HFFc6 (cell line): ENCODE data around the gene TMTC3. TPM values are rescaled to one million over a fixed set of nuclear protein-coding genes. Genes with fewer than 3 reads are reported as not detected.
"Not testable (repeated sequence)": the region's sequence is repeated elsewhere in the genome, so short reads cannot be mapped to it uniquely, and the experiment has no call there.

ENCODE experiments used
- DNase-seq: peaks from one replicate; pipeline ENCODE4 v3.0.0-alpha.2; 2018
- H3K27ac Mint-ChIP-seq: 2 replicates; pipeline ENCODE4 v1.8.0; 2020; ENCODE audit warnings: mild to moderate bottlenecking, mixed read lengths
- H3K27me3 Mint-ChIP-seq: 2 replicates; pipeline ENCODE4 v1.8.0; 2021; ENCODE audit warnings: mild to moderate bottlenecking, moderate library complexity, mixed read lengths; ENCODE audit not compliant: insufficient read depth
- H3K36me3 Mint-ChIP-seq: 2 replicates; pipeline ENCODE4 v1.8.0; 2021; ENCODE audit warnings: low read depth, mixed read lengths
- H3K4me1 Mint-ChIP-seq: 2 replicates; pipeline ENCODE4 v1.8.0; 2020; ENCODE audit warnings: low read depth, mixed read lengths
- H3K4me3 Mint-ChIP-seq: 2 replicates; pipeline ENCODE4 v1.8.0; 2020; ENCODE audit warnings: mild to moderate bottlenecking, moderate library complexity, mixed read lengths
- H3K9me3 Mint-ChIP-seq: 2 replicates; pipeline ENCODE4 v1.8.0; 2020; ENCODE audit warnings: mild to moderate bottlenecking, mixed read lengths
- CTCF ChIP-seq: fragments of 200-600 bp; sonication (generic); IDR thresholded peaks from 2 replicates; pipeline ENCODE4 v1.5.0; 2021; ENCODE audit warnings: antibody characterized with exemption, mild to moderate bottlenecking
- total RNA-seq, 6 experiments: library from RNA; stranded (reverse); fragmentation: NEBNext Ultra II Directional; extraction: Animal tissue kit (Norgen Biotek cat#: 25700); gene quantifications; 2 replicates in 1 of 6; 3 replicates in 5 of 6; pipeline ENCODE4 v1.2.3, GENCODE V29; 2021

TMTC3 gene
- total RNA-seq, 6 experiments from 2014 or later = 41.3 to 48.9 (median 46.3) TPM

- Mint-ChIP-seq H3K27ac (peak overlapping the region; percentile 98), H3K4me3 (peak overlapping the region; percentile 86)
- TF ChIP-seq CTCF = no peak
These were observed 28.2 kb upstream of the TMTC3 start for GRCh38 chr12:88113871-88114270.

GRCh38 chr12:88122666-88123065, 19.4 kb upstream of the TMTC3 start:
- Mint-ChIP-seq H3K36me3 (peaks cover 12% of the 10 kb centered on the region), H3K27me3 (no peaks in the 10 kb centered on the region), H3K4me1 (no peaks in the 10 kb centered on the region), H3K4me3 (no peak overlapping the region), H3K9me3 (no peaks in the 10 kb centered on the region), H3K27ac (no peak overlapping the region)
- no peak for TF ChIP-seq CTCF
- no peak for DNase-seq

More at GRCh38 chr12:88113871-88114270, 28.2 kb upstream of the TMTC3 start:
- DNase-seq = peak; percentile 62
- peaks cover 35% of the 10 kb centered on the region for H3K36me3 Mint-ChIP-seq
- H3K4me1 Mint-ChIP-seq = peaks cover 50% of the 10 kb centered on the region
- H3K27me3 Mint-ChIP-seq = no peaks in the 10 kb centered on the region
- no peaks in the 10 kb centered on the region for H3K9me3 Mint-ChIP-seq

DNA sequence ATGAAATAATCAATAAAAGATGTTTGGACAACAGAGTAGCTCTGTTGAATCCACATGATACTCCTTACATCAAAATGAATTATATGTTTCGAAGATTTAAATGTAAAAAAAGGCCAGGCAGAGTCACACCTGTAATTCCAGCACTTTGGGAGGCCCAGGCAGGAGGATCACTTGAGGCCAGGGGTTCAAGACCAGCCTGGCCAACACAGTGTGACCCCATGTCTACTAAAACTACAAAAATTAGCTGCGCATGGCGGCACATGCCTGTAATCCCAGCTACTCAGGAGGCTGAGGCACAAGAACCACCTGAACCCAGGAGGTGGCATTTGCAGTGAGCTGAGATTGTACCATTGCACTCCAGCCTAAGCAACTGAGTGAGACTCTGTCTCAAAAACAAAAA, 15.0 kb upstream of the TMTC3 start:
- H3K9me3 Mint-ChIP-seq = no peaks in the 10 kb centered on the region
- no peak overlapping the region for H3K4me3 Mint-ChIP-seq

GRCh38 chr12:88127855-88128254, 14.3 kb upstream of the TMTC3 start:
- DNase-seq = no peak
- Mint-ChIP-seq H3K27ac (no peak overlapping the region), H3K9me3 (no peaks in the 10 kb centered on the region), H3K4me3 (no peak overlapping the region), H3K36me3 (peaks cover 11% of the 10 kb centered on the region), H3K27me3 (peaks cover 2% of the 10 kb centered on the region; the same call in 1 of the 2 replicates), H3K4me1 (peaks cover 13% of the 10 kb centered on the region)
- no peak for TF ChIP-seq CTCF

More for the DNA sequence above, 15.0 kb upstream of the TMTC3 start:
- no peak for DNase-seq
- no peaks in the 10 kb centered on the region for H3K27me3 Mint-ChIP-seq
- H3K27ac Mint-ChIP-seq = no peak overlapping the region
- peaks cover 5% of the 10 kb centered on the region; the same call in 1 of the 2 replicates for H3K36me3 Mint-ChIP-seq
- H3K4me1 Mint-ChIP-seq = peaks cover 5% of the 10 kb centered on the region
- TF ChIP-seq CTCF = no peak

GRCh38 chr12:88132392-88132791, 9.7 kb upstream of the TMTC3 start:
- Mint-ChIP-seq H3K4me3 (no peak overlapping the region), H3K4me1 (peaks cover 14% of the 10 kb centered on the region), H3K27ac (peak overlapping the region; percentile 66), H3K27me3 (peaks cover 2% of the 10 kb centered on the region; the same call in 1 of the 2 replicates), H3K9me3 (no peaks in the 10 kb centered on the region), H3K36me3 (peaks cover 27% of the 10 kb centered on the region)
- no peak for TF ChIP-seq CTCF
- DNase-seq = no peak

DNA sequence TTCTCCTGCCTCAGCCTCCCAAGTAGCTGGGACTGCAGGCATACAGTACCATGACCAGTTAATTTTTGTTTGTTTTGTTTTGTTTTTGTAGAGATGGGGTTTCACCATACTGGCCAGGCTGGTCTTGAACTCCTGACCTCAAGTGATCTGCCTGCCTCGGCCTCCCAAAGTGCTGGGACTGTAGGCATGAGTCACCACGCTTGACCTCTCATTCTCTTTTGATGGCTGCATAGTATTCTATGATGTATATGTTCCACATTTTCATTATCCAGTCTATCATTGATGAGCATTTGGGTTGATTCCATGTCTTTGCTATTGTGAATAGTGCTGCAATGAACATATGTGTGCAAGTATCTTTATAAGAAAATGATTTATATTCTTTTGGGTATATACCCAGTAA, 8.9 kb upstream of the TMTC3 start:
- H3K9me3 Mint-ChIP-seq, DNase-seq, H3K4me3 Mint-ChIP-seq, H3K27me3 Mint-ChIP-seq, H3K27ac Mint-ChIP-seq: not testable (repeated sequence)
- Mint-ChIP-seq H3K4me1 (peaks cover 14% of the 10 kb centered on the region), H3K36me3 (peaks cover 34% of the 10 kb centered on the region)

DNA sequence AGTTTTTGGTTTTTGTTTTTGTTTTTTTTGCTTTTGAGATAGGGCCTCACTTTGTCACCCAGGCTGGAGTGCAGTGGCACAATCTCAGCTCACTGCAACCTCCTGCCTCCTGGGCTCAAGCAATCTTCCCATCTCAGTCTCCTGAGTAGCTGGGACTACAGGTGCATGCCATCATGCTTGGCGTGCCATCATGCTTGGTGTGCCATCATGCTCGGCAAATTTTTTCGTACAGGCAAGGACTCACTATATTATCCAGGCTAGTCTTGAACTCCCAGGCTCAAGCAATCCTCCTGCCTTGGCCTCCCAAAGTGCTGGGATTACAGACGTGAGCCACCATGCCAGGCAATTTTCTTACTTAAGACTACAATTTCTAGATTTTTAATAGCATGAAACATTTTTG, 2.4 kb upstream of the TMTC3 start:
- not testable (repeated sequence) for H3K27me3 Mint-ChIP-seq, H3K9me3 Mint-ChIP-seq, H3K4me3 Mint-ChIP-seq, H3K27ac Mint-ChIP-seq, DNase-seq
- H3K36me3 Mint-ChIP-seq = peaks cover 22% of the 10 kb centered on the region
- peaks cover 26% of the 10 kb centered on the region for H3K4me1 Mint-ChIP-seq
